ENCODE measurements around the gene CTNNBL1.

Gene CTNNBL1

DNA sequence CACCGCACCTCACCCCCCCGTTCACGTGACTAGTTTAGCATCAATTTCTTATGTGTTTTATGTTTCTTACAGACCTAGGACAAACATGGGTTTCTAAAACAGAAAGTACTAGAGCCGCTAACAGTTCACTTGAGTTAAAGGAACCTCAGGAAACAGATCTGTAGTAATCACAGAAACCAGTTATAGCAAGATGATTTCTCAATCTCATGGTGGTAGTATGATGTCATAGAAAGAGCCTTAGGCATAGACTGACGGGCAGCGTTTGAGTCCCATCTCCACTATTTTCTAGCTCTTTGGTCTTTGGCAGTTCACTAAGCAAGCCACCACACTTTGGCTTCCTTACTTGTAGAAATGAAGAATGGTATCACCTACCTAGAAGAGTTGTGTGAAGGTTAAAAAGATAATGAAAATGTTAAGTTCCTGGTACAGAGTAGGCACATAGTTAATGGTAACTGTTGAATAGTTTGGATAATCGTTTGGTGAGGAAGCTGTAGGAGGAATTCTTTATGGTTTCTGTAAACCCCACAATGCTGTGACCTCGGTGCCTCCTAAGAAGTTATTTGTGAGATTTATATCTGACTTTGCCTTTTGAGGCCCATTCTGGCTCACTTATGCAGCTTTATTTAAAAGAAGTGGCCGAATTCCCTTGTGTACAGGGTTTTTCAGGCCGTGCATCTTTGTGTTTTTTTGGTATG lies 21.3 kb downstream of the CTNNBL1 start:
- TF ChIP-seq GATA2 (IDR thresholded peaks at IDR 0.05; ENCODE audit: low read depth, low read length) (no peak), GATA3 (IDR thresholded peaks at IDR 0.05; ENCODE audit: low read depth, low read length) (no peak)

DNA sequence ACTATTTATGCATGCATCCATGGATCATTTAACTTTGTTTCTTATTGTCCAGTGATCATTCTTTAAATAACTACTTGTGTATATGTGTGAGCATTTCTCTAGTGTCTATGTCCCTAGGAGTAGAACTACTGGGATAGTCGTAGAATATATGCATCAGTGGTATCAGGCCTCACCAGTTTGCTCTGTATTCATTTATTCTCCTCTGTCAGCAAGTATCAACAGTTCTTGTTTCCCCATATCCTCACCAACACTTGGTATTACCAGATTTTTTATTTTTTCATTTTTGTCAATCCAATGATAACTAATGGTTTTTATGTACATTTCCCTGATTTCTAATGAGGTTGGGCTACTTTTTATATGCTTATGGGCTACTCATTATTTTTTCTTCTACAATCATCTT lies 27.9 kb downstream of the CTNNBL1 start:
- TF ChIP-seq GATA2 (IDR thresholded peaks at IDR 0.05; ENCODE audit: low read depth, low read length) (no peak), GATA3 (IDR thresholded peaks at IDR 0.05; ENCODE audit: low read depth, low read length) (no peak)

DNA sequence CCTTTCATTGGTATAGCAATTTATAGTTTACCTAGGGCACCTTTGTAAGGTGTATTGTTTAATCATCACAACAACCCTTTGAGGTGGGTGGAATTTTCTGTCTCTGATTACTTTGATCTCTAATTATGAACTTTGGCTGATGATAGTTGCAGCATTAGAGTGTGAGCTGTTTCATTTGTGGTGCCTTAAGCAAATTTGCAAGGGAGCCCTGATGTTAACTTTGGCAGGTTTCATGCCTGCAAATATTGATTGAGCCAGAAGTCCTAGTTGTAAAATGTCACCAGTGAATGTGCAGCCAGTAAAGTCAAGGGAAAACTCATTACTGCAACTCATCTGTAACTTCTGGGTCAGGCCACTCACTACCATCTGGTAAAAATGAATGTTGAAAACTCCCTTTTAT lies 29.8 kb downstream of the CTNNBL1 start:
- no peak for TF ChIP-seq GATA2 (IDR thresholded peaks at IDR 0.05; ENCODE audit: low read depth, low read length)
- TF ChIP-seq GATA3 (IDR thresholded peaks at IDR 0.05; ENCODE audit: low read depth, low read length): no peak

DNA sequence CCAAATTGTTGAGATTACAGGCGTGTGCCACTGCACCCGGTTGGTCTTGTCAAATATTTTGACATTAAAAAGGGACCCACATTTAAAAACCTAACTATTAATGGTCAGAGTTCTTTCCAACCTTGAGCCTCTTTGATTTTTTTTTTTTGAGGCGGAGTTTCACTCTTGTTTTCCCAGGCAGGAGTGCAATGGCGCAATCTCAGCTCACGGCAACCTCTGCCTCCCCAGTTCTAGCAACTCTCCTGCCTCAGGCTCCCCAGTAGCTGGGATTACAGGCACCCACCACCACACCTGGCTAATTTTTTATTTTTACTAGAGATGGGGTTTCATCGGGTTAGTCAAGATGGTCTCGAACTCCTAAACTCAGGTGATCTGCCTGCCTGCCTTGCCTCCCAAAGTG lies 31.3 kb downstream of the CTNNBL1 start:
- no peak for TF ChIP-seq GATA2 (IDR thresholded peaks at IDR 0.05; ENCODE audit: low read depth, low read length)

DNA sequence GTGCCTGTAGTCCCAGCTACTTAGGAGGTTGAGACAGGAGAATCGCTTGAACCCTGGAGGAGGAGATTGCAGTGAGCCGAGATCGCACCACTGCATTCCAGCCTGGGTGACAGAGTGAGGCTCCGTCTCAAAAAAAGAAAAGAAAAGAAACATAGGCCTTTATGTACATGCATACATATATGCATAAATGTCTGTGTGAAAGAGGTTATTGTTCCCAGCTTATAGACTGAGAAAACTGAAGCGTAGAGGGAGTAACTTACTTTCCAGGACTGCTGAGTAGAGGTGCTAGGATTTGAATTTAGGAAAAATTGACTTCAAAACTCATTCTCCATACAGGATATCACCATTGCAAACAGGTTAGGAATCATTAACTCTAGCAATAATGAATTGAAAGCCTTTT lies 32.0 kb downstream of the CTNNBL1 start:
- no peak for TF ChIP-seq GATA2 (IDR thresholded peaks at IDR 0.05; ENCODE audit: low read depth, low read length)
- TF ChIP-seq GATA3 (IDR thresholded peaks at IDR 0.05; ENCODE audit: low read depth, low read length): no peak

DNA sequence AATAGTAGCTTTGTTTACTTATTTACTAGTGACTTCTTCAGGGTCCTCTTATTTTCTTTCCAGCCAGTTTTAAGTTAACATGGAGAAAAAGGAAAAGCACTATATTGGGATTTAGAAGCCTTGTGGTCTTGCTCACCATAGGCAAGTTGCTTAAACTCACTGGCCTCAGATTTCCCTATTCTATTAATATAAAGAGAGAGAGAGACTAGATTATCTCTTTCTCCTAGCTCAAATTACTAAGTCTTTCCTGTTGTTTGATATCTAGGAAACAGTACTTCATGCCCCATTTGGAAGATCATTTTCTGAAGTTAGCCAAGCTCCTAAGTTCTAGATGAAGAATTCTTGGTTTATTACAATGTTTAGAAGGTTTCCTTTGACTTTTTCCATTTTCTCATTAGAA lies 32.5 kb downstream of the CTNNBL1 start:
- TF ChIP-seq GATA3 (IDR thresholded peaks at IDR 0.05; ENCODE audit: low read depth, low read length) (no peak), GATA2 (IDR thresholded peaks at IDR 0.05; ENCODE audit: low read depth, low read length) (no peak)

DNA sequence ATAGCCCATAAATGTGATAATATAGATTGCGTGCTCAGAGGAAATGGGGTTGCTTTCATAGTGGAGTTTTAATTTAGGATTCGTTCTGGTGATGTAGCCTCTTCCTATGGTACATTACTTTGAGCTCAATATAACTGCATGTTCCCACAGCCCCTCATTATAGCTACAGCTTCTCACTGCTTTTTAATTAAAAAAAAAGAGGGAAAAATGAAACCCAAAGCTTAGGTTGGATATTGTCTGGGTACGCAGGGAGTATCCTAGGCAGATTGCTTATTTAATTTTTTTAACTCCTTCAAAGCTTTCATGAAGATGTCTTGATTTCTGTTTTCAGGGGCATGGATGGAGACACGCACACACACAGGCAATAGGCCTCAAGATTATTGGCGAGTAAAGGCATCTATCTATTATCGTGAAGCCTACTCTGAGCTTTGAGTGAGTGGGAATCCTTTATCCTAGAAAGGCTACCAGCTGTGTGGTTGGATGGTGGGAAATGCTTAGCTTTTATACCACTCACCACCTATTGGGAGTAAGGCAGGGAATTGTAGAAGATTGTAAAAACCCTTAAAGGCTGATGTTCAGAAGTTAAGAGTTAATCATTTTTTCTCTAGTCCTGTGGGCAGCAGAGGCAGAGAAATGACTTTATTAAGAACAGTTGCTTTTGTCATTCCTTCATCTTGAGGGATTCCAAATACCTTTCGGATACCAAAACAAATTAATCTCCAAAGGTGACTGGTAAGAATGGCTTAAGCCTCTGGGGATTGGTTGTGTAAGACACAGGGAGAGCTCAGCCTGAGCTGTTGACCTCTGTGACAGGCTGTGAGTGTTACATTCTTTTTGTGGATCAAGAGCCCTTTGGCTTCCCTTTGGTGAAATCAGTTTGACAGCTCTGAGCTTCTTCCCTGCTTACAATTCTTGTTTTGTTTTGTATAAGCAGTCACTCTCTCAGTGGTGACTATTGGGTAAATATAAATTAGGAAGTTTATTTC lies 33.4 kb downstream of the CTNNBL1 start:
- no peak for TF ChIP-seq GATA3 (IDR thresholded peaks at IDR 0.05; ENCODE audit: low read depth, low read length)

DNA sequence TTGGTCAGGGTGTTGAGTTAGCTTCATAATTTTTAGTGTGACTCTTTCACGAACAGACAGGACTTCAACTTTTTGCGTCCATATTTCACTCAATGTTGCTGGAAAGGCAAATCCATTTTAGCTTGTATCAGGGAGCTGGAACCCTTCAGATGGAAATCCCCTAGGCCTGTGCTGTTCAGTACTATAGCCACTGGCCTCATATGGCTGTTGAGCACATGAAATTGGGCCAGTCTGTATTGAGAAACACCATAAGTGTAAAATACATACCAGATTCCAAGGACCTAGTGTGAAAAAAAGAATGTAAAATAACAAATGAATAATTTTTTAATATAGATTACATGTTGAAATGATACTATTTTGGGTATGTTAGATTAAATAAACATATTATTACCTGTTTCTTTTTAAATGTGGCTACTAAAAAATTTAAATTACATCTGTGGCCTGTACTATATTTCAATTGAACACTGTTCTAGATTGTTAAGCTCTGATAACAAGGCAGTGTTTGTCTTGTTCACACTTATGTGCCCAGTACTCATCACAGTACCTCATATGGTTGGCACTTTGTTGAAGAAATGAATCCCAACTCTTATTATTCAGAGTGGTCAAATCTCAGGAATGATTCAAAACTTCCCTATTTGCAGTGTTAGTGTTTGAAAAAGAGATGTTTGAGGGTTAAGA lies 34.3 kb downstream of the CTNNBL1 start:
- TF ChIP-seq GATA3 (IDR thresholded peaks at IDR 0.05; ENCODE audit: low read depth, low read length) (no peak), GATA2 (IDR thresholded peaks at IDR 0.05; ENCODE audit: low read depth, low read length) (no peak)

DNA sequence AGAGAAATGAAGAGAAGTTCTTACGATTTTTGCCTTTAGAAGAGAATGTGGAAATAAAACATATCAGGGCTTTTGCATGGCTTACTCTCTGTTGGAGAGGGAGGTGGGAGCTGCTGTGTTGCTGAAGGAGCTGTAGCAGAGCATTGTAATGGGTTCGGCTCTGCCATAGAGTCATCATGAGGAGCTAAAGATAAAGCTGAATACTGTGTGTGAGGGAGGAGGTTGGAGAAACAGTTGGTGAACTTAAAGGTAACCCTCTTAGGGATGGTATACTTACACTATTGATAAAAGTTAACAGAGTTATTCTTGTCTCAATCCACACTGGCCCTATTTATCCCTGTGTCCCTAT lies 34.8 kb downstream of the CTNNBL1 start:
- TF ChIP-seq GATA2 (IDR thresholded peaks at IDR 0.05; ENCODE audit: low read depth, low read length) (no peak), GATA3 (IDR thresholded peaks at IDR 0.05; ENCODE audit: low read depth, low read length) (no peak)

DNA sequence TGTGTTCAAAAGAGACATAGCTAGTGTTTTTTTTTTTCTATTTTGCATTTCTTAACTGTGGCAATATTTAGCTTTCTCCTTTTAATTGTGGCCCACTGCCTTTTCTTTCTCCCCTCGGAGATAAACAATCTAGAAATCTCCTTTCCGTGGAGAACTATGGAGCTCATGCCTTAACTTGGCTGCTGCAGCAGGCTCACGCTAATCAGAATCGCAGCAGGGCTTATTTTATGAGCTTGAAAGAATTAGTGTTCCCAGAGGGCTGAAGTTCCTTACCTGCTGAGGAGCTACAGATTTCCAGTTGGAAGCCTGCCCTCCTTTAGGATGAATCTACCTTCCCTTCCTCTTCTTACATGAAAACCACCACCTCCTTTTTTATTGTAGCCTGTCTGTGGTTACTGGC lies 35.6 kb downstream of the CTNNBL1 start:
- TF ChIP-seq GATA3 (IDR thresholded peaks at IDR 0.05; ENCODE audit: low read depth, low read length) (no peak), GATA2 (IDR thresholded peaks at IDR 0.05; ENCODE audit: low read depth, low read length) (no peak)

DNA sequence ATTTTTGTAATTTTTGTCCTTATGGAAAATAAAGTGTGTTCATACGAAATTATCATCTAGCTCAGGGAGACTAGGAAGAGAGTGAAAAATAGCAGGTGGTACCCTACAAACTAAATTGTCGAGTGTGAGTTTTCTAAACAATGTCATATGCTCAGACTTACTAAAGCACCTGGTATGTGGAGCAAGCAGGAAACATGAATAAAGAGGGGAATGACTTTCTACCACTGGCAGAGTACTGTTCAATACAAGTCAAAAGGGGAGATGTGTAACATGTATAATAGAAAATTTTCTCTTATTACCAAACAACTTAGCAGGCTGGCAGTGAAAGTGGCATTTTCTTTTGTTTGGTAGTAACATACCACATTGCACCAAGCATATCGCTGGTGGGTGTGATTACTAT lies 36.1 kb downstream of the CTNNBL1 start:
- TF ChIP-seq GATA3 (IDR thresholded peaks at IDR 0.05; ENCODE audit: low read depth, low read length): no peak
- no peak for TF ChIP-seq GATA2 (IDR thresholded peaks at IDR 0.05; ENCODE audit: low read depth, low read length)

DNA sequence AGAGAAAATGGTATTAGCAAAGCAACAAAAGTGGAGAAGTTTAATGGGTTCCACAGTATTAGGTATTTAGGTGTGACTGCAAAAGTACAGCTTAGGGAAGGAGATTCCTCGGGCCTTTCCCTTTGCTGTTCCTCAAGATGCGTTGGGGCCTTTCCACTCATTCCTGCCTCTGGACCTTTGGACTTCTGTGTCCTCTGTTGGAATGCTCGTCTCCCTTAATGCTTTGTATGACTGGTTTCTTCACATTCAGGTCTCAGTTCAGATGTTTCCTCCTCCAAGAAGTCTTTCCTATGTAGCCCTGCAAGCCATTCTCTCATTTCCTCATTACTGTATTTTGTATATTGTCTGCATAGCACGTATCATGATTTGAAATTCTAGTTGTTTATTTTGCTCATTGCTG lies 39.6 kb downstream of the CTNNBL1 start:
- TF ChIP-seq GATA3 (IDR thresholded peaks at IDR 0.05; ENCODE audit: low read depth, low read length): no peak
- no peak for TF ChIP-seq GATA2 (IDR thresholded peaks at IDR 0.05; ENCODE audit: low read depth, low read length)

DNA sequence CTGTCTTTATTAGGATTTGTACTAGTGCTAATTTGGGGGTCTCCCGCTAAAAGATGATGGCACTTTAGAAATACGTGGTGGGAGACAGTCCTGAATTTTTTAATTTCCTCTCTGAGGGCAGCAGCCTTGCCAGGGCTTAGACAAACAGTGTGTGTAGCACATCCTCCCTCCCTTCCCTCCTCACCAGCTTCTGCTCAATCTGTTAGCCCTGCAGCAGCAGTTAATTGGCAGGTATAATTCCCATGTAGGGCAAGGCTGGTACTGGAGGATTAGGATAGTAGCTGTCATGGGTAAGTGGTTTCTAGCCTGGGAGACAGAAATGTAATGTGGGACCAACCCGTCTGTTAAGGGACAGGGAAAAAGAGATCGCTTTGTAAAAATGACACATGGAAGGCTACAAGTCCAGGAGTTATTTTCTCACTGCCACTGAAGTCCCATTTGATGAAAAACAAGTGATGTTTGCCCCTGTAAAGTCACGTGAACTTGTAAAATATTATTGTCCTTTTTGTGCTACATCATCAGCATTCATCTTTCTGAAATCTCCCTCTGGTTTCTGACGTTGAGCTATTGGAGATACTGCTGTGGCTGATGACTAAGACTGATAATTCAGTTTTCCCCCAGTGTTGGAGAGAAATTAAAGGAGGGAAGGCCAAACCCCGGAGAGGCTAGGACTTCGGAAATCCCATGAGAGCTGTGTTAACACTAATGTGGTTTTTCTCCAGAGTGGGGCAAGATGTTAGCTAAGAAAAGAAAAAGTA lies 40.6 kb downstream of the CTNNBL1 start:
- TF ChIP-seq GATA2 (IDR thresholded peaks at IDR 0.05; ENCODE audit: low read depth, low read length) (no peak), GATA3 (IDR thresholded peaks at IDR 0.05; ENCODE audit: low read depth, low read length) (no peak)

DNA sequence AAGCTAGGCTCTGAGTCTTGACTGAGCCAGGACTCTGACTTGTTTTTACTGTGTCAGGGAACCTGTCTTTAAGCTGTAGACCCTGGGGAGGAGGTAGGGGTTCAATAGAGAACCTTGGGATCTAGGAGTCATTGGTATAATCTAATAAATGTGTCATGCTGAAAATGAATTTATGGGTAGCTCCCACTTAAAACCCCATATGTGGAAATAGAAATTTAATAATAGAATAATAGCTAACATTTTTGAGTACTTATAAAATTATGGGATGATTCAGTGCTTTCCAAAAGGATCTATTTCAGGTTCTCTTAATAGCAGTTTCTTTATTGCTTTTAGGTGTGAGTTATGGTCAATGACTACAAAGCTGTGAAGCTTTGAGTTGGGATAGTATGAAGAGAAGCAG lies 41.7 kb downstream of the CTNNBL1 start:
- no peak for TF ChIP-seq GATA2 (IDR thresholded peaks at IDR 0.05; ENCODE audit: low read depth, low read length)
- TF ChIP-seq GATA3 (IDR thresholded peaks at IDR 0.05; ENCODE audit: low read depth, low read length): no peak
